SK-N-SH (cell line): ENCODE results near the gene TMEM87B. TPM values are rescaled to one million over a fixed set of nuclear protein-coding genes. Genes with fewer than 3 reads are reported as not detected.
A peak's percentile ranks its signal among the peaks of the same experiment; 100 is the strongest.

Experiments
- CTCF ChIA-PET: fragments of 300-600, 350-600 bp; formaldehyde crosslinking; extraction: SDS; loops from one replicate; lab custom pipeline; 2021; lab: Yijun Ruan, JAX
- POLR2A ChIA-PET: fragments of 350-600 bp; sonication (Branson Sonifier 250); formaldehyde crosslinking; extraction: SDS; loops from one replicate; lab custom pipeline; 2020; ENCODE audit warnings: antibody characterized with exemption, inconsistent platforms; lab: Yijun Ruan, JAX
- DNase-seq: peaks from one replicate; pipeline ENCODE4 v3.0.0; 2012
- H2AFZ ChIP-seq: fragments of 200-600 bp; sonication (generic); 2 replicates; pipeline ENCODE4 v1.8.1; 2016; ENCODE audit warnings: antibody characterized with exemption, mild to moderate bottlenecking, low read depth
- H3F3A ChIP-seq: fragments of 200-600 bp; sonication (generic); replicated peaks from 2 replicates; pipeline ENCODE3; 2016; ENCODE audit warnings: antibody characterized with exemption, mild to moderate bottlenecking; ENCODE audit not compliant: insufficient read depth
- H3K27ac ChIP-seq, 2 experiments: fragments of 200-500 bp in 1 of 2; fragments of 200-600 bp in 1 of 2; sonication (Bioruptor generic) in 1 of 2; sonication (generic), shearing (Covaris generic) in 1 of 2; 2 replicates each; pipeline versions ENCODE4 v1.5.1 to v1.6.1; 2014 to 2016; ENCODE audit warnings: low read depth in 2 of 2, inconsistent platforms in 1 of 2, low read length in 1 of 2, mild to moderate bottlenecking in 1 of 2, mixed read lengths in 1 of 2
- H3K27me3 ChIP-seq: fragments of 200-600 bp; sonication (generic), shearing (Covaris generic); 2 replicates; pipeline ENCODE4 v1.6.1; 2016; ENCODE audit warnings: mixed run types; ENCODE audit not compliant: insufficient read depth
- H3K36me3 ChIP-seq, 2 experiments: fragments of 200-500 bp in 1 of 2; fragments of 200-600 bp in 1 of 2; sonication (Bioruptor generic) in 1 of 2; sonication (generic) in 1 of 2; replicated peaks in 1 of 2; 2 replicates each; pipeline versions ENCODE3 to v1.5.1; 2014 to 2016; ENCODE audit warnings: low read length in 1 of 2, mild to moderate bottlenecking in 1 of 2; ENCODE audit not compliant: insufficient read depth in 2 of 2, control insufficient read depth in 1 of 2
- H3K4me1 ChIP-seq, 2 experiments: fragments of 200-500 bp in 1 of 2; fragments of 200-600 bp in 1 of 2; sonication (Bioruptor generic) in 1 of 2; sonication (generic), shearing (Covaris generic) in 1 of 2; 2 replicates each; pipeline versions ENCODE4 v1.5.1 to v1.6.1; 2014 to 2016; ENCODE audit warnings: low read depth in 1 of 2, low read length in 1 of 2, mixed run types in 1 of 2; ENCODE audit not compliant: insufficient read depth in 2 of 2, control insufficient read depth in 1 of 2
- H3K4me2 ChIP-seq: fragments of 200-600 bp; sonication (generic), shearing (Covaris generic); 2 replicates; pipeline ENCODE4 v1.6.1; 2017; ENCODE audit warnings: mixed run types
- H3K4me3 ChIP-seq, 2 experiments: fragments of 200-500 bp in 1 of 2; fragments of 200-600 bp in 1 of 2; sonication (Bioruptor generic) in 1 of 2; sonication (generic), shearing (Covaris generic) in 1 of 2; 2 replicates each; pipeline versions ENCODE4 v1.5.1 to v1.8.1; 2014 to 2016; ENCODE audit warnings: low read depth in 2 of 2, inconsistent platforms in 1 of 2, low read length in 1 of 2, mild to moderate bottlenecking in 1 of 2, mixed read lengths in 1 of 2, moderate library complexity in 1 of 2
- H3K79me2 ChIP-seq: fragments of 200-600 bp; sonication (generic); 2 replicates; pipeline ENCODE4 v1.8.1; 2017; ENCODE audit warnings: mild to moderate bottlenecking; ENCODE audit not compliant: insufficient read depth
- H3K9ac ChIP-seq: fragments of 200-600 bp; sonication (generic); 2 replicates; pipeline ENCODE4 v1.6.1; 2017; ENCODE audit warnings: mixed run types
- H3K9me2 ChIP-seq: fragments of 200-600 bp; sonication (generic); 2 replicates; pipeline ENCODE4 v1.6.1; 2017; ENCODE audit warnings: mixed run types
- H3K9me3 ChIP-seq: fragments of 200-600 bp; sonication (generic); 2 replicates; pipeline ENCODE4 v1.6.1; 2017; ENCODE audit warnings: mixed run types, mild to moderate bottlenecking, moderate library complexity
- H4K20me1 ChIP-seq: fragments of 200-600 bp; sonication (generic); 2 replicates; pipeline ENCODE4 v1.6.1; 2017; ENCODE audit warnings: mild to moderate bottlenecking, mixed run types; ENCODE audit not compliant: insufficient read depth
- EP300 ChIP-seq, 2 experiments: IDR thresholded peaks; 2 replicates each; pipeline versions ENCODE4 v1.4.0 to v1.6.1; 2012; ENCODE audit warnings: borderline replicate concordance in 1 of 2, low read depth in 1 of 2, low read length in 1 of 2
- FOXJ3 ChIP-seq: sonication (generic); formaldehyde crosslinking; IDR thresholded peaks from 2 replicates; pipeline ENCODE4 v1.5.1; 2020; ENCODE audit warnings: mild to moderate bottlenecking, missing genetic modification reagents
- FOXM1 ChIP-seq: IDR thresholded peaks from 2 replicates; pipeline ENCODE4 v1.4.0; 2012; ENCODE audit warnings: low read depth, mild to moderate bottlenecking
- NFIC ChIP-seq: IDR thresholded peaks from 2 replicates; pipeline ENCODE4 v1.4.0; 2012; ENCODE audit warnings: borderline replicate concordance
- RAD21 ChIP-seq: IDR thresholded peaks from 2 replicates; pipeline ENCODE4 v1.6.1; 2012; ENCODE audit warnings: mild to moderate bottlenecking, low read length
- RFX5 ChIP-seq: IDR thresholded peaks from 2 replicates; pipeline ENCODE4 v1.6.1; 2012; ENCODE audit warnings: mild to moderate bottlenecking, improper control_type of control experiment, low read length
- RXRA ChIP-seq: IDR thresholded peaks from 2 replicates; pipeline ENCODE4 v1.4.0; 2012; ENCODE audit warnings: low read depth, mild to moderate bottlenecking, borderline replicate concordance
- SMC3 ChIP-seq: IDR thresholded peaks from 2 replicates; pipeline ENCODE4 v1.6.1; 2012; ENCODE audit warnings: low read depth, low read length, improper control_type of control experiment
- TCF12 ChIP-seq: IDR thresholded peaks from 2 replicates; pipeline ENCODE4 v1.4.0; 2012
- TEAD4 ChIP-seq: IDR thresholded peaks from 2 replicates; pipeline ENCODE4 v1.4.0; 2012; ENCODE audit warnings: mild to moderate bottlenecking, borderline replicate concordance; ENCODE audit not compliant: insufficient read depth
- WGBS: methylation state at CpG from one replicate; pipeline ENCODE4 v1.1.6; 2017; ENCODE audit warnings: low lambda C conversion rate; 5-methylcytosine and 5-hydroxymethylcytosine counted together
- polyA plus RNA-seq, 3 experiments: library from polyadenylated mRNA; depleted of rRNA; stranded (reverse); fragments of >200 nt; gene quantifications; 2 replicates each; pipeline ENCODE4 v1.2.3, GENCODE V29; 2012
- TF ChIP-seq, protein P1 (sequence below): fragments of 150-350 bp; IDR thresholded peaks from 2 replicates; pipeline ENCODE4 v1.6.1; 2017; ENCODE audit warnings: antibody characterized with exemption, low read length, low read depth, borderline replicate concordance
- TF ChIP-seq, protein P2 (sequence below): IDR thresholded peaks from 2 replicates; pipeline ENCODE4 v1.4.0; 2012; ENCODE audit warnings: low read depth
- TF ChIP-seq, protein P3 (sequence below): fragments of 200-600 bp; sonication (generic); IDR thresholded peaks from 2 replicates; pipeline ENCODE4 v1.6.1; 2017; ENCODE audit warnings: antibody characterized with exemption, mild to moderate bottlenecking, moderate library complexity
- TF ChIP-seq, protein P4 (sequence below): IDR thresholded peaks from 2 replicates; pipeline ENCODE4; 2012

The TMEM87B gene
- polyA plus RNA-seq, 1 of the 3 experiments (the other 2 are of a cell fraction) = 7.9 TPM

DNA sequence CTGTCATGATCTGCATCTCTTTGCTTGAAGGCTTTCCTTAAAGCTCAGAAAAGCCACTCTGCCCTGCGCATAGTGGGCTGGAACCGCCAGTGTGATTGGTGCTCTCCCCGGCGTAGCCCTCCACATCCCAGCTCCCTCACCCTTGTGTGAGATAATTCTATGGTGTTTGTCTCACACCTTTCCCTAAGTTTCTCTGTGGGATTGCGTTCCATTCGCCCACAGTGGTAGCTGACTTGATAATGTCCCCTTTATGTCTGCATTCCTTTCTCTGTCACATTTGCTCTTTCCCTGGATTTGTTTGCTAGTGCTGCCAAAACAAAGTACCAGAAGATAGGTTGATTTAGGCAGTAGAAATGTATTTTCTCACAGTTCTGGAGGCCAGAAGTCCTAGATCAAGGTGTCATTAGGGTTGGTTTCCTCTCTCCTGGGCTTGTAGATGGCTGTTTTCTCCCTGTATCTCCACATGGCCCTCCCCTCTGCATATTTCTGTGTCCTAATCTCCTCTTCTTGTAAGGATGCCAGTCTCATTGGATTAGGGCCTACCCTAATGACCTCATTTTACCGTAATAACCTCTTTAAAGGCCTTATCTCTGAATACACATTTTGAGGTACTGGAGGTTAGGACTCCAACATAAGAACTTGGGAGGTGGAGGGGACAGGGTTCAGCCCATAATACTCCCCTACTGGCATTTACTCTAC lies 7.4 kb upstream of the TMEM87B start:
- Histone ChIP-seq H3K36me3 (no peaks in the 10 kb centered on the region), H3K9me2 (no peaks in the 10 kb centered on the region), H2AFZ (no peak overlapping the region), H3K4me2 (no peak overlapping the region), H3K4me3 (no peak overlapping the region), H3K9me3 (peaks cover 8% of the 10 kb centered on the region; the same call in 1 of the 2 replicates), H3K27ac (no peak overlapping the region; a peak in 1 of 4 replicates), H4K20me1 (no peaks in the 10 kb centered on the region), H3K27me3 (no peaks in the 10 kb centered on the region), H3K9ac (no peak overlapping the region), H3K4me1 (peaks cover 0 to 2% of the 10 kb centered on the region in 2 experiments; a peak in 1 of 4 replicates), H3F3A (no peaks in the 10 kb centered on the region), H3K79me2 (no peaks in the 10 kb centered on the region)
- WGBS = 91% methylated on average over 7 of the region's 7 CpGs
- CTCF ChIA-PET = interaction anchor here (0.6 to 10.1 kb wide), 16 partner anchors 19 to 535 kb away, joined by 3 to 215 read pairs (median 4); partner anchors contain the start of genes ANAPC1 and MERTK
- no peak for DNase-seq
- POLR2A ChIA-PET = interaction anchor here (1.4 kb wide), 1 partner anchor 150 kb away, joined by 5 read pairs; the partner anchor contains the start of gene MERTK
- TF ChIP-seq TCF12 (no peak), RFX5 (no peak), NFIC (no peak), EP300 (IDR thresholded peaks at IDR 0.05; ENCODE audit: borderline replicate concordance in 1 of 2, low read depth in 1 of 2, low read length in 1 of 2) (no peak), FOXJ3 (no peak), TEAD4 (no peak)
- TF ChIP-seq, protein P1, sequence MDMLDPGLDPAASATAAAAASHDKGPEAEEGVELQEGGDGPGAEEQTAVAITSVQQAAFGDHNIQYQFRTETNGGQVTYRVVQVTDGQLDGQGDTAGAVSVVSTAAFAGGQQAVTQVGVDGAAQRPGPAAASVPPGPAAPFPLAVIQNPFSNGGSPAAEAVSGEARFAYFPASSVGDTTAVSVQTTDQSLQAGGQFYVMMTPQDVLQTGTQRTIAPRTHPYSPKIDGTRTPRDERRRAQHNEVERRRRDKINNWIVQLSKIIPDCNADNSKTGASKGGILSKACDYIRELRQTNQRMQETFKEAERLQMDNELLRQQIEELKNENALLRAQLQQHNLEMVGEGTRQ = no peak
- TF ChIP-seq, protein P2, sequence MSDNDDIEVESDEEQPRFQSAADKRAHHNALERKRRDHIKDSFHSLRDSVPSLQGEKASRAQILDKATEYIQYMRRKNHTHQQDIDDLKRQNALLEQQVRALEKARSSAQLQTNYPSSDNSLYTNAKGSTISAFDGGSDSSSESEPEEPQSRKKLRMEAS = no peak

DNA sequence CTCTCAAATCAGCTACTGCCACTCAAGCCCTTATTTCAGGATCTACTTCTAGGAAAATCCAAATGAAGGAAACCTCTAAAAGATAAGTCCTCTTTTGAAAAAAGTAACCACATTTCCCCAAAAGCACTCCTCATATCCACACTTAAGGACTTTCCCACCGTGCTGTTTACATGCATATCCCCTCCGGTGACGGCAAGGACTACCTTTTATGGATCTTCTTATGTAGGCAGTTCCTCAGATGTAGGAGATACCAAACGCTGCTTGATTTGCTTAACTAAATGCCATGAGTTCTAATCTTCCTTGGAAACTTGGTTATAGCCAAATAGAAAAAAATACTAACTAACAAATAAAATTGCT lies 6.9 kb upstream of the TMEM87B start:
- 70% methylated on average over 4 of the region's 4 CpGs for WGBS
- H3K4me3 ChIP-seq = no peak overlapping the region
- no peak overlapping the region for H2AFZ ChIP-seq
- TF ChIP-seq FOXM1 = no peak
- ChIA-PET CTCF (interaction anchor here (0.6 to 10.1 kb wide), 17 partner anchors 19 to 535 kb away, joined by 3 to 215 read pairs (median 4); partner anchors contain the start of genes ANAPC1 and MERTK), POLR2A (no interaction called here)
- no peaks in the 10 kb centered on the region for H4K20me1 ChIP-seq
- H3K9me2 ChIP-seq = no peaks in the 10 kb centered on the region
- H3K36me3 ChIP-seq = no peaks in the 10 kb centered on the region
- H3K9ac ChIP-seq = no peak overlapping the region
- no peak overlapping the region for H3K27ac ChIP-seq
- no peaks in the 10 kb centered on the region for H3K79me2 ChIP-seq
- H3K4me2 ChIP-seq = no peak overlapping the region
- no peaks in the 10 kb centered on the region for H3F3A ChIP-seq
- H3K9me3 ChIP-seq = peaks cover 8% of the 10 kb centered on the region; the same call in 1 of the 2 replicates
- no peaks in the 10 kb centered on the region for H3K27me3 ChIP-seq
- peaks cover 0 to 2% of the 10 kb centered on the region in 2 experiments; a peak in 1 of 4 replicates for H3K4me1 ChIP-seq
- DNase-seq = no peak

DNA sequence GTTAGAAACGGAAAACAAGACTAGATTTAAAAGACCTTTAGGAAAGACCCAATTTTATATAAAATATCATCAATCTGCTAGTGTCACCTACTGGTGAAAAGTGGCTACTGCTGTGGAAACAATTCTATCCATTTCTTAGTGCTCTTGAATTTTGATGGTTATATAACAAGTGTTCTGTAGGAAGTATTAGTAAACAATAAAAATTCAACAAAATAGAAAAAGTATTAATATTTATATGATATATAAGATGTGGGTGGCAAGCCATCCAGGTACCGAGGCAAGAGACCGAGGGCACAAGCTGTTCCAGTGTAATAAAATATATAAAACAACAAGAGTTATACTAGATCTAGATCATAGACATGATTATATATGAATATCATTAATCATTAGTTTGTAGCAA lies 6.2 kb upstream of the TMEM87B start:
- Histone ChIP-seq H3K4me3 (peak overlapping the region in 1 of 2 experiments; percentile 29; a peak in 1 of 4 replicates), H3F3A (peaks cover 6% of the 10 kb centered on the region), H3K27ac (no peak overlapping the region), H3K27me3 (no peaks in the 10 kb centered on the region), H3K4me1 (peaks cover 5 to 8% of the 10 kb centered on the region in 2 experiments; a peak in 2 of 4 replicates), H2AFZ (no peak overlapping the region), H3K36me3 (no peaks in the 10 kb centered on the region), H3K9me2 (no peaks in the 10 kb centered on the region), H3K79me2 (no peaks in the 10 kb centered on the region), H4K20me1 (no peaks in the 10 kb centered on the region), H3K9ac (no peak overlapping the region), H3K9me3 (peaks cover 8% of the 10 kb centered on the region; the same call in 1 of the 2 replicates)
- peak; percentile 42 for DNase-seq
- 34% methylated on average over 3 of the region's 3 CpGs for WGBS
- ChIA-PET CTCF (interaction anchor here (0.7 to 10.1 kb wide), 10 partner anchors 18 to 165 kb away, joined by 3 to 215 read pairs (median 3); partner anchors contain the start of genes ANAPC1 and MERTK), POLR2A (no interaction called here)
- TF ChIP-seq, protein P3, sequence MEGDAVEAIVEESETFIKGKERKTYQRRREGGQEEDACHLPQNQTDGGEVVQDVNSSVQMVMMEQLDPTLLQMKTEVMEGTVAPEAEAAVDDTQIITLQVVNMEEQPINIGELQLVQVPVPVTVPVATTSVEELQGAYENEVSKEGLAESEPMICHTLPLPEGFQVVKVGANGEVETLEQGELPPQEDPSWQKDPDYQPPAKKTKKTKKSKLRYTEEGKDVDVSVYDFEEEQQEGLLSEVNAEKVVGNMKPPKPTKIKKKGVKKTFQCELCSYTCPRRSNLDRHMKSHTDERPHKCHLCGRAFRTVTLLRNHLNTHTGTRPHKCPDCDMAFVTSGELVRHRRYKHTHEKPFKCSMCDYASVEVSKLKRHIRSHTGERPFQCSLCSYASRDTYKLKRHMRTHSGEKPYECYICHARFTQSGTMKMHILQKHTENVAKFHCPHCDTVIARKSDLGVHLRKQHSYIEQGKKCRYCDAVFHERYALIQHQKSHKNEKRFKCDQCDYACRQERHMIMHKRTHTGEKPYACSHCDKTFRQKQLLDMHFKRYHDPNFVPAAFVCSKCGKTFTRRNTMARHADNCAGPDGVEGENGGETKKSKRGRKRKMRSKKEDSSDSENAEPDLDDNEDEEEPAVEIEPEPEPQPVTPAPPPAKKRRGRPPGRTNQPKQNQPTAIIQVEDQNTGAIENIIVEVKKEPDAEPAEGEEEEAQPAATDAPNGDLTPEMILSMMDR = peak; percentile 82
- TF ChIP-seq RAD21 (peak; percentile 89), RXRA (no peak), SMC3 (peak; percentile 74), EP300 (IDR thresholded peaks at IDR 0.05; ENCODE audit: borderline replicate concordance in 1 of 2, low read depth in 1 of 2, low read length in 1 of 2) (no peak)
- TF ChIP-seq, protein P4, sequence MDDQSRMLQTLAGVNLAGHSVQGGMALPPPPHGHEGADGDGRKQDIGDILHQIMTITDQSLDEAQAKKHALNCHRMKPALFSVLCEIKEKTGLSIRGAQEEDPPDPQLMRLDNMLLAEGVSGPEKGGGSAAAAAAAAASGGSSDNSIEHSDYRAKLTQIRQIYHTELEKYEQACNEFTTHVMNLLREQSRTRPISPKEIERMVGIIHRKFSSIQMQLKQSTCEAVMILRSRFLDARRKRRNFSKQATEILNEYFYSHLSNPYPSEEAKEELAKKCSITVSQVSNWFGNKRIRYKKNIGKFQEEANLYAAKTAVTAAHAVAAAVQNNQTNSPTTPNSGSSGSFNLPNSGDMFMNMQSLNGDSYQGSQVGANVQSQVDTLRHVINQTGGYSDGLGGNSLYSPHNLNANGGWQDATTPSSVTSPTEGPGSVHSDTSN = no peak
- TF ChIP-seq, protein P2 = no peak
- TF ChIP-seq, all 33 proteins: peak for 3
- no peak overlapping the region for H3K4me2 ChIP-seq
